HS-5 (cell line): ENCODE measurements around the gene FAM53A.

Experiments used
- DNase-seq: peaks from one replicate; pipeline ENCODE4 v3.0.0-alpha.2; 2012; ENCODE audit warnings: low read depth

The FAM53A gene

GRCh38 chr4:1592068-1592708 is 91.9 kb downstream of the FAM53A start:
- DNase-seq: no peak

GRCh38 chr4:1591107-1591506 is 93.0 kb downstream of the FAM53A start:
- DNase-seq: no peak

- DNase-seq: no peak
Measured at GRCh38 chr4:1590244-1590643, 93.9 kb downstream of the FAM53A start.
